NB4 (cell line): ENCODE measurements around the gene EXOC6B.
"Not testable (repeated sequence)": the region's sequence is repeated elsewhere in the genome, so short reads cannot be mapped to it uniquely, and the experiment has no call there.

Experiments
- DNase-seq: peaks from one replicate; pipeline ENCODE4 v3.0.0; 2010; ENCODE audit warnings: low read depth
- H3K4me3 ChIP-seq: one replicate; pipeline ENCODE4 v1.5.1; 2011; ENCODE audit warnings: mild to moderate bottlenecking, low read depth, low read length, moderate library complexity
- CTCF ChIP-seq: IDR thresholded peaks from one replicate; pipeline ENCODE4 v1.5.1; 2012; ENCODE audit warnings: low read depth, low read length
- MAX ChIP-seq: IDR thresholded peaks from 2 replicates; pipeline ENCODE4 v1.6.1; 2011; ENCODE audit warnings: low read depth, low read length
- MYC ChIP-seq: IDR thresholded peaks from 2 replicates; pipeline ENCODE4 v1.6.1; 2011; ENCODE audit warnings: low read depth, low read length
- POLR2A ChIP-seq: IDR thresholded peaks from 2 replicates; pipeline ENCODE4 v1.6.1; 2011; ENCODE audit warnings: mild to moderate bottlenecking; ENCODE audit not compliant: insufficient read length; ENCODE audit errors: extremely low read depth

The EXOC6B gene

GRCh38 chr2:72425996-72426395, 399.8 kb downstream of the EXOC6B start:
- H3K4me3 ChIP-seq, result no peak overlapping the region

GRCh38 chr2:72423756-72424155, 402.1 kb downstream of the EXOC6B start:
- DNase-seq, result no peak
- no peak overlapping the region for H3K4me3 ChIP-seq
- no peak for TF ChIP-seq POLR2A
- TF ChIP-seq CTCF, result no peak
- no peak for TF ChIP-seq MYC
- no peak for TF ChIP-seq MAX

More at GRCh38 chr2:72425996-72426395, 399.8 kb downstream of the EXOC6B start:
- no peak for TF ChIP-seq MAX
- no peak for TF ChIP-seq CTCF
- TF ChIP-seq MYC, result no peak
- TF ChIP-seq POLR2A, result no peak
- DNase-seq, result no peak

GRCh38 chr2:72421771-72422379, 404.0 kb downstream of the EXOC6B start:
- H3K4me3 ChIP-seq, result not testable (repeated sequence)

GRCh38 chr2:72415781-72416475, 409.9 kb downstream of the EXOC6B start:
- TF ChIP-seq MAX (no peak), MYC (no peak), POLR2A (no peak), CTCF (no peak)
- no peak for DNase-seq
- no peak overlapping the region for H3K4me3 ChIP-seq

More at GRCh38 chr2:72421771-72422379, 404.0 kb downstream of the EXOC6B start:
- not testable (repeated sequence) for DNase-seq

- TF ChIP-seq POLR2A (no peak), MAX (no peak), CTCF (no peak), MYC (no peak)
- H3K4me3 ChIP-seq, result no peak overlapping the region
- no peak for DNase-seq
Observed at GRCh38 chr2:72415241-72415661, 410.6 kb downstream of the EXOC6B start.

GRCh38 chr2:72414137-72414760, 411.6 kb downstream of the EXOC6B start:
- TF ChIP-seq MAX, result no peak
- TF ChIP-seq MYC, result no peak
- TF ChIP-seq CTCF, result no peak
- TF ChIP-seq POLR2A, result no peak
- H3K4me3 ChIP-seq, result no peak overlapping the region
- no peak for DNase-seq
